GM20431 (cell line): ENCODE data around the gene TRAK1.
"Not testable (repeated sequence)": the region's sequence is repeated elsewhere in the genome, so short reads cannot be mapped to it uniquely, and the experiment has no call there.

Experiments
- in situ Hi-C: fragments of 300-500 bp; cut with MseI, MboI; formaldehyde crosslinking; loops from one replicate; pipeline ENCODE4 v1.15.0; 2020; ENCODE audit warnings: low sequenced_read_pairs; ENCODE audit not compliant: unreplicated experiment

TRAK1 gene, protein sequence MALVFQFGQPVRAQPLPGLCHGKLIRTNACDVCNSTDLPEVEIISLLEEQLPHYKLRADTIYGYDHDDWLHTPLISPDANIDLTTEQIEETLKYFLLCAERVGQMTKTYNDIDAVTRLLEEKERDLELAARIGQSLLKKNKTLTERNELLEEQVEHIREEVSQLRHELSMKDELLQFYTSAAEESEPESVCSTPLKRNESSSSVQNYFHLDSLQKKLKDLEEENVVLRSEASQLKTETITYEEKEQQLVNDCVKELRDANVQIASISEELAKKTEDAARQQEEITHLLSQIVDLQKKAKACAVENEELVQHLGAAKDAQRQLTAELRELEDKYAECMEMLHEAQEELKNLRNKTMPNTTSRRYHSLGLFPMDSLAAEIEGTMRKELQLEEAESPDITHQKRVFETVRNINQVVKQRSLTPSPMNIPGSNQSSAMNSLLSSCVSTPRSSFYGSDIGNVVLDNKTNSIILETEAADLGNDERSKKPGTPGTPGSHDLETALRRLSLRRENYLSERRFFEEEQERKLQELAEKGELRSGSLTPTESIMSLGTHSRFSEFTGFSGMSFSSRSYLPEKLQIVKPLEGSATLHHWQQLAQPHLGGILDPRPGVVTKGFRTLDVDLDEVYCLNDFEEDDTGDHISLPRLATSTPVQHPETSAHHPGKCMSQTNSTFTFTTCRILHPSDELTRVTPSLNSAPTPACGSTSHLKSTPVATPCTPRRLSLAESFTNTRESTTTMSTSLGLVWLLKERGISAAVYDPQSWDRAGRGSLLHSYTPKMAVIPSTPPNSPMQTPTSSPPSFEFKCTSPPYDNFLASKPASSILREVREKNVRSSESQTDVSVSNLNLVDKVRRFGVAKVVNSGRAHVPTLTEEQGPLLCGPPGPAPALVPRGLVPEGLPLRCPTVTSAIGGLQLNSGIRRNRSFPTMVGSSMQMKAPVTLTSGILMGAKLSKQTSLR

DNA sequence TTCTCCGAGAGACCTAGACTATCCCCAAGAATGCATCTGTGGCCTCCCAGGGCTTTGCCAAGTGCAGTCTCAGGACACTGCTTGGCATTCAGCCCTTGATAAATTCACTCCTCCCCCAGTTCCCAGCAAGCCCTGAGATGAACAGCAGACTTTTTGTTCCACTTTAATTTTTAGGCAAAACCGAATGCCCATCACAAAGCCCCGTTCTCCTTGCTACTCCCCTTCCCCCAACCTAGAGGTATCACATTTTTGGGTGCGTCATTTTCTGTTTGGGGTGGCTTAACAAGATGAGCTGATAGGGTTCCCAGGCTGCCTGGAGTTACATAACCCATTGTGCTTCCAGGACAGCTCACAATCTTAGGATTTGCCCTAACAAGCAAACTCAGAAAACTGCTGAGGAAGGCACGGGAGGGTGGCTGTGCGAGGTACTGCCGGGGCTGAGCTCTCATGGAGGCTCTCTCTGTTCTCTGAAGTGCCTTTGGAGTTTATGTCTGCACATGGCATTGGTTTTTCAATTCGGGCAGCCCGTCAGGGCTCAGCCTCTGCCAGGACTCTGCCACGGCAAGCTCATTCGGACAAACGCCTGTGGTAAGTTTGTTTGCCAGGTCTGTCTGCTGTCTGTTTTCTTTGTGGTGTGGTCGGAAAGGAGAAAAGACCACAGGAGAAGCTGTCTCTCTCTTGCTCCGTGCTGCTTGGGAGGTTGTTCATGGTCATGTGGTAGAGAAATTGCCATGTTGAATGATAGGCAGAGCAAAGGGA is at the start of gene TRAK1:
TRAK1 (plus strand) TSS at position 385 of the 759 bp plus-strand sequence; CDS start at position 498, 113 bp downstream.
- in situ Hi-C loops: loop anchor here (10.0 kb wide), 1 partner anchor 186 kb away; no protein-coding TSS in a partner anchor

DNA sequence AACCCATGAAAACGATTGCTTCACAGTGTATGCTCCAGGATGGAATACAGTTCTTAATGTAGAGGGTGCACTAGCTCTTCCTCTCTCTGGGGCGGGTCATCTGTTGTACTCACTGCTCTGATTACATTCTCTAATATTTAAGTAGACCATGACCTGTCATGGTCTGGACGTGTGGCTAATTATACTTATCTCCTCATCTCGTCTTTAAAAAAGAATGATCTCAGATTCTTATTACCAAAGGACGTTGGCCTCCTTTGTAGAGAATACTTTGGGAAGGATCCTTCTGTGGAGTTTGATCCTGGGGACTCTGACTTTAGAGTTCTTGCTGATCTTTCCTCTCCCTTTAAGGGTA is 48.4 kb upstream of the TRAK1 start:
- in situ Hi-C loops: no loop called here

DNA sequence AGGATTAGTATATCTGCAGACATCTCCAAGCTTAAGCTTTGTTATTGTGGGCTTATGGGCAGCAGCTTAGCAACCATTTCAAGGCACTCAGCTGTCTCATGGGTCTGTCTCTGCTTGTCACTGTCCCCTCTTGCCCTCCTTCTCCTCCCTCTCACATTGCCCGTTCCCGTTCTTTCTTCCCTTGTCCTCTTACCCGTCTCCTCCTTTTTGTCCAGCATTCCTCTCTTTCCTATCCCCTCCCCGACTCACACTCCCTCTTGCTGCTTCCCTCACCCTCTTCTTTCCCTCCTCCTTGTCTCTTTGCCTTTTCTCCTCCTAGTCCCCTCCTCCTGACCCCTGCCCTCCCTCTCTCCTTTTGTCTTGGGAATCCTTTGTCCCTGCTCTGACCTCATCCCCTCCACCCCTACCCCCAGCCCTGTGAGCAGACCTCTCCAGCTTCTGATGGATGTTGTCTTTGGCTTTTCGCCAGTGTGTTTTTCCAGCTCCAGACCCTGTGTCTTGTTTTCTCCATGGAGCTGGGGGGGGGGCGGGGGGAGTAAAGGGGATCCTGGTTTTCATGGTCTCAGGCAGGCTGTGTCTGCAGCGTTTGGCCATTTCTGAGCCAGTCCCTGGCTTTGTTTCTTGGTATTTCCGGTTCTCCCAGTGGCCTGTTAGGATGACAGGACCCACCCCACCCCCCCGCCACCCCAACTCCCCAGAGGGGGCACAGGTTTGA is 47.9 kb upstream of the TRAK1 start:
- in situ Hi-C loops: no loop called here

DNA sequence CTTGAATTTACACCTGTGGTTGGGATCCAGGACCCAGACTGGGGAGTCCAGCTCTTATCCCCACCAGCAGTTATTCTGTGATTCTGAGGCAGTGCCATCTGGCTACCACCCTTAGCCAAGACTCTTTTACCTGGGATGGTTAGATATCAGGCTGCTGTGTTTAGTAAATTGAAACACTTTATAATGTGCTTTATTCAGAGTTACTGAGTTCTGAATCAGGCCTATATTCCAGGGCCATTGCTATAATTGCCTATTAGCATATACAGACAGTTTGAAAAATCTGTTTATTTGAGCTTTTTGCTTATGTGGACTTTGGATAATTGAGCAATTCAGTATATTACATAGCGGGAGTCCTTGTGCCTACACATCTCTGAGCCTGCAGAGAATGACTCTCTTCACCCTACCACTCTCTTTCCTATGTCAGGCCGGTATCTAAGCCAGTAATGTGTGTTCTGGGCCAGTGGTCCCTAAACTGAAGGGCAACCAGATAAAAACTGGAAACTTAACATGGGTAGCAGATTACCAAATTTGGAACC is 45.4 kb upstream of the TRAK1 start:
- in situ Hi-C loops: no loop called here

DNA sequence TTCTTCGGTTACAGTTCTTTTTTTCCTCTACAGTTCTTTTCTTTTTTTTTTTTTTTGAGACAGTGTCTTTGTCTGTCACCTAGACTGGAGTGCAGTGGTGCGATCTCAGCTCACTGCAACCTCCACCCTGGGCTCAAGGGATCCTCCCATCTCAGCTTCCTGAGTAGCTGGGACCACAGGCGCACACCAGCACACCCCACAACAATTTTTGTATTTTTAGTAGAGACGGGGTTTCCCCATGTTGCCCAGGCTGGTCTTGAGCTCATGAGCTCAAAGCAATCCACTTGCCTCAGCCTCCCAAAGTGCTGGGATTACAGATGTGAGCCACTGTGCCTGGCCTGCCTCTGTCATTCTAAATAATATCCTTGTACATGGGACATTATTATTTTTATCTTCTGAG is 42.6 kb upstream of the TRAK1 start:
- in situ Hi-C loops: not testable (repeated sequence)

DNA sequence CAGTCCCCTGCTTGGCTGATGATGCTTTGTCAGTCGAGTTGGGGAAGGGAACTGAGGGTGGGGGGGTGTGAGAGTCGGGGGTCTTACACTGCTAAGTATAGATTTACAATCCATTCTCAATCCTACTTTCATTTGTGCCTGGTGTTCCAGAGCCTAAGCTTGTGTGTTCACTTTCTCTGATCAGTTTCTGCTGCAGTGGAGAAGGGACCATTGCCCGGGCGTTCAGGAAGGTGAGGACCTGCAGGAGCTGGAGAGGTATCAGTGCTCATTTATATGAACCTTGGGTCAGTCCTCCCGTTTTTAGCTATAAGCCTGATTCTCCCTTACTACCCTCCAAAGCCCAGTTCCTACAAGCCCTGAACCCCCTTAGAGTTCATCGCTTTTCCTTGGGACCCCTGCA is 41.0 kb upstream of the TRAK1 start:
- in situ Hi-C loops: no loop called here

DNA sequence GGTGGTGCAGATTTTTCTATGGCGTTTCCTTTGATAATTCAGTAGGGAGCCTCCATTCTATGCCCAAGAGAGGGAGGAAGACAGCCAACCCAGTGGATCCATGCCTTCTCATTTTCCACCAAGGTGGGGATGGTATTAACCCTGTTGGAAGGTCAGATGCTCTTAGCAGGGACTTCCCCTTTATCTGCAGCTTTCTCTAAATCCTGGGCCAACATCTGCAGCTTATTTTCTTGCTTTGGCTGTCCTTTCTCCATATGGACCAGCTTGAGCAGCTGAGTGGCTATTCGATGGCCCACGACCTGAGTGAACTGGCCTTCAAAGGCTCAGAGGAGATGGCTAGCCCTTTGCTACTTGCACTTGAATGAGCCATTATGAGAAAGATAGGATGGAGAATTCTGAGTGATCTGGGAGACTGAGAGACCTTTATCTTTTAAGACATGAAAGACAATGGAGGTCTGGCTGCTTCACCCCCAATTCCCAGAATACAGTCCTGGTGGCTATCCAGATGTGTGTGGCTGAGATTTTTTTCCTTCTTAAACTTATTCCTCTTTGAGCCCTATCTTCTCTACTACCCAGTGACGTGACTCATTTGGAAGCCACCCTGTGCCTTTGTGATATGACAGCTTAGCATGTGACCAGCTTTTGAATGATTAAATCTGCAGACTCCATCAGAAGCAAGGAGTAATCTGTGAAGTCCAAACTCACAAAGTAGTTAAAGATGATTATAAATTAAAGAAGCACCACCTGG is 39.6 kb upstream of the TRAK1 start:
- in situ Hi-C loops: no loop called here

DNA sequence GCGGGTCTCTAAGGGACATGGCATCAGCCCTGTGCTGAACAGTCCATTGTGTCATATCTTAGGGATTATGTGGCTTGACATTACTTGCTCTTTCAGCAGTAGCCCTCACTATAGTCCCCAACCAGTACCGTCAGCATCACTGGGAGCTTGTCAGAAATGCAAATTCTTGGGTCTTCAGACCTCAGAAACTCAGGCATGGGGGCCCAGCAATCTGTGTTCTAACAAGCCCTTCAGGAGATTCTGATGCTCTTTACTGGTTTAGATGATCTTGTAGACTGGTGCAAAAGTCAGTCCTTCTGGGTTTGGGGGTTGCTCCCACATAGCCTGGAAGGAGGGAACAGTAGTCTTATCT is 39.0 kb upstream of the TRAK1 start:
- in situ Hi-C loops: no loop called here

DNA sequence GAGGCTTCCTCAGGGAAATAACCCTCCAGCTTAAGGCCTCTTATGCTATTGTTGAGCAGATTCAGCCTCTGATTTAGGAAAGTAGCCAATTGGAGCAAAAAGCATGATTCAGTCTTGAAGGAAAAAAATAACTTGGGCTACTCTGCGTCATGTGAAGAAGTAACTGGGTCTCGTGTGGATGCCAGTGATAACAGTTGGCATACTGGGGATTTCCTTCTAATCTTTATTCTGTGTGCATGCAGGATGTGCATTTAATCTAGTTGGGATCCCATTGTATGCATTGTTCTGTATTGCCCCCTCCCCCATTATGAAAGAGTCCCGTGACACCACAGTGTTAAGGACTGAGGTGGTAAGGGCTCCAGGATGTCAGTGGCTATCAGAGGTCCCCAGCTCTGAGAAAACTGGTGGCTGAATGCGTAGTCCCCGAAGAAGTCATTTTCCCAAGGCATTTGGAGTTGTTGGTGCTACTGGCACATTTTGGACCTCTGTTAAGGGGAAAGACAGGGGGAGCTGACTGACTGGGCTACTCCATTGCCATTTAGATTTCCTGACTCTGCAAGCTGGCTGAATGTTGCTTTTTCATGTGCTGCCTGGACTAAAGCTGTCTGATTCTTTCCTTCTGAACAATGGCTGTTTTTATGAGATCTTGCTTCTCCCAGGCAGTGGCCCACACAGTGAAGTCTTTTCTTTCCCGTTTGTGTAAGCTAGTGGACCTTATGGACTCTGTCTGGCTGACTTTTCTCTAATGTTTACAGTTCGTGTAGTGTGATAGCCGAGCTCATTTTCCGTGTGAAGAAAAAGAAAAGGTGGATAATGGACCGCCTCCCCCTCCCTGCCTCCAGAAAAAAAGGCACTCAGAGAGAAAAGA is 38.4 kb upstream of the TRAK1 start:
- in situ Hi-C loops: no loop called here

DNA sequence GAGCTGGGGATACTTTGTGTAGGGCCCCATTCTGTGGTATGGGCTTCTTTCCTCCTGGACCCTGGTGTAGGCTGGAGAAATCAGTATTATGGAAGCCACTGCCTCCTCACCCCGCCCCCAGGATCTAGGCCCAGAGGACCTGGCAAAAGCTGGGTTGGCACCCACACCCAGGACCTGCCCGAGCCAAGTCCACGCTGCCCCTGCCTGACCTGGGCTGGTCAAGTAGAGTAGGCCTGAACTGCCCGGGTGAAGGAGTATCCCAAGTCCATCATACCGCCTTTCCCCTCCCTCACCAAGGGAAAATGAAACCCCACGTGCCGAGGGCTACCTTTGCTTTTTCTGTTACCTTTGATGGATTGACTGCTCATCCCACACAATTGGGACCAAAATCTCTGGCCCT is 37.7 kb upstream of the TRAK1 start:
- in situ Hi-C loops: no loop called here

DNA sequence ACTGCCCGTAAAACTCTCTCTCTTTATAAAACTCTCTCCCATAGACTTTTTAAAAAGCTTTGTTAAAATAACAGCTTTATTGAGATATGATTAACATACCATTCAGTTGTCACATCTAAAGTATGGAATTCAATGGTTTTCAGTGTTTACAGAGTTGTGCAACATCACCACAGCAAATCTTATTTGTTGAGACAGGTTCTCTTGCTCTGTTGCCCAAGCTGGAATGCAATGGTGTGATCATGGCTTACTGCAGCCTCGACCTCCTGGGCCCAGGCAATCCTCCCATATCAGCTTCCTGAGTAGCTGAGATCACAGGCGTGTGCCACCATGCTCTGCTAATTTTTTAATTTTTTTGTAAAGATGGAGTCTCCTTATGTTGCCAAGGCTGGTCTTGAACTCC is 35.9 kb upstream of the TRAK1 start:
- in situ Hi-C loops: no loop called here

DNA sequence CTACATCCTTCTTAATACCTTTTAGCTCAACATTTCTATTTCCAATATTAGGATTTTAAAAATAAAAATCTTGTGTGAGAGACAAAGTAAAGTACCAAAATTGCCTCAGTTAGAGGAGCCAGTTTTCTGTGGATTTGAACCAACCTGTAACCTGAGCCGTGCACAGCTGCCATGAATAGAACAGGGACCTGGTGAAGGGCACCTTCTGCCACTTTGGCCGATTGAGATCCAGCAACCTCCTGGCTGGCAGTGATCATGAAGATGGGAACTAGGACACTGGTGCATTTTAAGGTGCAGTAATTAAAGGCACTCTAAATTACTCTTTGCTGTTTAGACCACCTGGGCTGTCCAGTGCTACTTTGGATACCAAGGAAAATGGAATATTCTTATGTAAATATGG is 34.3 kb upstream of the TRAK1 start:
- in situ Hi-C loops: no loop called here

DNA sequence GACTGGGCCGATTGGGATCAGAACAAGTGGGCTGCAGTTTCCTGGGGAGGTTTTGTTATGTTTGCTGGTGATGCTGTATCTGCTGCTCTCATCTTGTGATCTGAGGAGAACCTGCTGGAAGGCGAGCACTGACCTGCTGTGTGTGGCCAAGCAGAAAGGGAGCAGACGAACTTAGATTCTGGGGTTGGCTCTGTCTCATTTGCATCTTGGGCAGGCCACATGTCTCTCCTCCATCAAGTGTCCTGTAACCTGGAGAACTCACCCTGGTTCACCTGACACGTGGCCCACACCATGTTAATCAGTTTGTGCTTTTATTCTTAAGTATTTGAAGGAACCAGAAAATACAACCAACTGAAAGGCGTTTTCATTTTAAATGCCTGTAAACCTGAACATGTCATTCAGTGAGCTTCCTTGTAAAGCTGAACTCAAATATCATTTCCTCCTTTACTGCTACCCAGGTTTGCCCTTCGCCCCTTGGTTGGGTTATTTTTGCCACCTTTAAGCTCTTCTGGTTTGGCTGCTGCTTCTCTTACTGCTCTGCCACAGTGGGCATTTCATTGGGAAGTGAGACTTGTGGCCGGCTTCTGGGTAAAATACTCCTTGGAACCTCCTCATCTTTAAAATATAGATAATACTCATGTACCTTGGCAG is 33.5 kb upstream of the TRAK1 start:
- in situ Hi-C loops: no loop called here

DNA sequence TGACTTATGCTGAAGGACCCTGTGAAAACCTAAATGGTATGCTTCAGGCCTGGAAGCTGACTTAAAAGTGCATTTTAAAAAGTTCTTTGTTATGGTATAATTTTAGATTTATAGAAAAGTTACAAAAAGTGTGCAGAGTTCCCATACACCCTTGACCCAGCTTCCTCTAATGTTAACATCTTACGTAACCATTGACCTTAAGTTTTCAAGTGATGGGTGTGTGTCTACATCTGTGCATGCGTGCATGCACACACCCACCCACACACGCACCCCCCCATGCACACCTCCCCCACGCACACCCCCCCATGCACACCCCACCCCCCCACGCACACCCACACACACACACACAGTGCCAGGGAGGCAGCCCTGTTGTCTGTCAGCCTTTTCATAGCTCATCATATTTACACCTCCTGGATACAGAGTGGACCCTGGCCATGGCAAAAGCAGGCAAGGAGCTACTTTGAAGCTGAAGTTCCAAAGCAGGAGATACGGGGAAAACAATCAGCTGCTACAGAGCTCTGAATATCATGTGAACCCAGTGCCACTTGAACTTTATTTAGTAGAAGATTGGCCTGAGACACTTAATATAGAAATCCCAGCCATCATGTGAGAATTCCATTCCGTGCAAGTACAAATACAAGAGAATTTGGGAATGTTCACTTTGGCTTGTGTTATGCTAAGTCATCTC is 30.0 kb upstream of the TRAK1 start:
- in situ Hi-C loops: no loop called here

DNA sequence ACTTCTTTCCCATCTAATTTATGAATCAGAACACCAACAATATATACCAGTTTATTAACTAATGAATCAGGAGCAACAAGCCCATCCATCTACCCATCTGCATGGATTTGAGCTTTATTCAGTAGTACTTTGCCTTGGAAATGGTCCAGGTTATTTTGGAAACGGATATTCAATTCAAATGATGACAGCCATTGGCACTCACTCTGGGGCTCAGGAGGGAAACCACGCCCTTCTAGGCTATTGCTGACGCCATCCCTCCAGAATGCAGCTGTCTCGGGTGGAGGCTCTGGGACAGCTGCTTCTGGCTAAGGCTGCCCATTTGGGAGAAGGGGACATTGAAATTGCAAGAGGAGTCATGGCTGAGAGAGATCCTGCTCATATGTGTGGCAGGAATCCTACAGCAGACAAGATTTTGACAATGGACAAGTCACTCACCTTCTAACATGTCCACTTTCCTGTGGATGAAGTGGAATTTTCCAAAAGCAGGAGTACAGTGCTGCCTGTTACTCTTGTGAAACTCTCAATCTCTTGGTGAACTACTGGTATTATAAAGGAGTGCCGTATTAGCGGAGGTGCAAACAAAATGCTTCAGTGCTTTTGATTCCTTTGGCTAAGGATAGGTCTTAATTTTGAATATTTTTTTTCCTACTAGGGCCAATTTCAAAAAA is 29.3 kb upstream of the TRAK1 start:
- in situ Hi-C loops: no loop called here

DNA sequence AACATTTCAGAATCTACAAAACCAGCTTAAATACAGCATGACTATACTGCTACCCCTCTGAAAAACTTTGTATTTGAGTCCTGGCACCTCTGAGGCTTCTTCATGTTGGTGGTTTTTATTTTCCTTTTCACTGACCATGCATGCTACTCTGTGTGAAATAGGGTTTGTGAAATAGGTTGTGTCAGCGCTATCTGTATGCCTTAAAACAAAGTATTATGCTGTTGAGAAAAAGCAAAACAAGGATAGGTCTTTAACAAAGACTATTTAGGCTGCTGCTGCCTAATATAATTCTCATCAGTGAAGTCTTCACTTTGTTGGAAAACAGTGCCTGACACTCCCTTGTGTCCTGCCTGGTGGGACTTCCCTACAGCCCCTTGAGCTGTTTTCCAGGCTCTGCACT is 28.7 kb upstream of the TRAK1 start:
- in situ Hi-C loops: no loop called here

DNA sequence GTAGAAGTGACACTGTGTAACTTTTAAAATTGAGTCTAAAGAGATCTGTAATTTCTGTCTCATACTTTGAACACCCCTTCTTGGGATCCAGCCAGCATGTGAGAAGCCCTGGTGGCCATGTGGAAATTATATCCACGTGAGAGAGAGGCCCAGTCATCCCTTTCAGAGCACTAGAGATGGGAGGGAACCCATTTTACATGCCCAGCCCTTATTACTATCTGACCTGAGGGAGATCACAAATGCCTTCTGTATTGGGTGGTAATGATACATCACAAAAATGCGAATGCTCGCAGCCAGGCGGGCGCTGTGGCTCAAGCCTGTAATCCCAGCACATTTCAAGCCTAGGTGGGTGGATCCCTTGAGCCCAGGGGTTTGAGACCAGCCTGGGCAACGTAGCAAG is 27.3 kb upstream of the TRAK1 start:
- in situ Hi-C loops: no loop called here
